IPS-18a (cell line): ENCODE results near the gene SORCS3.

Experiments
- H3K27ac ChIP-seq: one replicate; pipeline ENCODE4 v1.5.1; 2013; ENCODE audit warnings: low read length
- H3K27me3 ChIP-seq: one replicate; pipeline ENCODE4 v1.6.1; 2013; ENCODE audit warnings: mild to moderate bottlenecking, low read length; ENCODE audit not compliant: control insufficient read depth, insufficient read depth
- H3K36me3 ChIP-seq: one replicate; pipeline ENCODE4 v1.6.1; 2013; ENCODE audit warnings: low read depth, low read length; ENCODE audit not compliant: control insufficient read depth
- H3K4me1 ChIP-seq: one replicate; pipeline ENCODE4 v1.6.1; 2013; ENCODE audit warnings: low read depth, low read length; ENCODE audit not compliant: control insufficient read depth
- H3K4me3 ChIP-seq: one replicate; pipeline ENCODE4 v1.5.1; 2013; ENCODE audit warnings: low read length
- H3K9ac ChIP-seq: one replicate; pipeline ENCODE4 v1.6.1; 2013; ENCODE audit warnings: mild to moderate bottlenecking, low read length, moderate library complexity
- H3K9me3 ChIP-seq: one replicate; pipeline ENCODE4 v1.6.1; 2013; ENCODE audit warnings: low read depth, low read length; ENCODE audit not compliant: control insufficient read depth

SORCS3 gene

DNA sequence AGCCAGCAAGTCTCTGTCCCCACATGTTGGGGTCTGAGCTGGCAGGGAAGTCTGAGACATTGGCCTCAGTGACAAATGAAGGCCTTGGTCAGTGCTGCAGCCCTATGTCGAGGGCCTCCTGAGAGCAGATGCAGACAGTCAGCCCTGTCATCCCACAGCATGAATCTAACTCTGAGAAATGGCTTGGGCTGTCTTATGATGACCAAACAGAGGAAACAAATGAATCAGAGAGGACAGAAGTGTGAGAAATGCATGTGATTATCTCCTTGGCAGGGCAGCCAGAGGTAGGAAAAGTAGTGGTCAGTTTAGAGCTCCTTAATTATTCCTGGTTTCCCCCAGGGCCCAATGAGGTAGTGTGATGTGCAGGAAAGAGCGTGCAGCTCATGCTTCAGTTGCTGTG lies 287.6 kb downstream of the SORCS3 start:
- H3K4me1 ChIP-seq, result peaks cover 8% of the 10 kb centered on the region

DNA sequence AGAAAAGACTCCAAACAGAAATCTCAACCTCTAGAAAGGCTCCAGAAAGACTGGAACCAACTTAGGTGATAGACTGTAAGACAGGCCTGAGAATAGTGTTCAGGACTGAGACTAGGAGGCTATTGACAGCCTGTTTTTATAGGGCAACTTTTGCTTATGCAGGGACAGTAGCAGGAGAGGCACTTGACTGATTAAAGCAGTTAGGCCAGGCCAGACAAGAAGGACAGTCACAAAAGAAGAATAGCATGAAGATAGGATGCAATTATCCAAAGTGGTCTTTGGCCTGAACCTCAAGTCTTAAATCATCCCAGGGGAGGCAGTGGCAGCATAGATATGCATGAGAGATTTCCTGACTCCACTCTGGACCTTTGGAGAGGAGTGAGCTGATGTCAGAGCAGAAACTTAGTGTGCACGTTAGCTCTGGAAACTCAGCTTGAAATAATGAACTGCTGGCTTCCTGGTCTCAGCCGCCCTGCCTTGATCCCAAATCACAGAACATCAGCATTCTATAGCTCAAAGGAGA lies 290.6 kb downstream of the SORCS3 start:
- Histone ChIP-seq H3K4me1 (no peaks in the 10 kb centered on the region), H3K27me3 (no peaks in the 10 kb centered on the region), H3K27ac (no peak overlapping the region), H3K9ac (no peak overlapping the region), H3K36me3 (no peaks in the 10 kb centered on the region), H3K4me3 (no peak overlapping the region), H3K9me3 (no peaks in the 10 kb centered on the region)

More for the DNA sequence above, 287.6 kb downstream of the SORCS3 start:
- Histone ChIP-seq H3K36me3 (no peaks in the 10 kb centered on the region), H3K4me3 (no peak overlapping the region), H3K9me3 (no peaks in the 10 kb centered on the region), H3K27me3 (no peaks in the 10 kb centered on the region), H3K9ac (no peak overlapping the region), H3K27ac (no peak overlapping the region)

GRCh38 chr10:104935656-104936055 lies 294.6 kb downstream of the SORCS3 start:
- Histone ChIP-seq H3K36me3 (no peaks in the 10 kb centered on the region), H3K4me1 (no peaks in the 10 kb centered on the region), H3K9ac (no peak overlapping the region), H3K4me3 (no peak overlapping the region), H3K27ac (no peak overlapping the region), H3K9me3 (no peaks in the 10 kb centered on the region), H3K27me3 (no peaks in the 10 kb centered on the region)

DNA sequence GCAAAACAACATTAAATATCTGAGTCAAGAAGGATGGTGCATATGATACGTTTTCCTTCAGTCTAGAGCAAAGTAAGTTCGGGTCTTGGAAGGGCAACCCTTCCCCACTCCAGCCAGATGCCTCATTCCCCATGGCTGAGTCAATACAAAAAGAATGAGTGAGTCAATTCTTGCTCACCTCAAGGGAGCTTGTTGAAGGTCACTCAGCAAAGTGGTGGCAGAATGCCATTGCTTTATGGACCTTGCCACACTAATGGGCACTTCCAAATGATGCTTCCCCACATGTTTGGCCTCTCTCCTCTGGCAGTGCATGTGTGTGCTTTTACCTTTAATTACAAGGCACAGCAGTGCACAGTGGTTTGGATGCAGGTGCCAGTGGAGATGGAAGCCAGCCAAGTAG lies 296.5 kb downstream of the SORCS3 start:
- H3K9ac ChIP-seq, result no peak overlapping the region
- H3K27ac ChIP-seq, result no peak overlapping the region
- H3K4me3 ChIP-seq, result no peak overlapping the region
- H3K9me3 ChIP-seq, result no peaks in the 10 kb centered on the region
- no peaks in the 10 kb centered on the region for H3K27me3 ChIP-seq
- H3K4me1 ChIP-seq, result no peaks in the 10 kb centered on the region
- no peaks in the 10 kb centered on the region for H3K36me3 ChIP-seq

- Histone ChIP-seq H3K9me3 (no peaks in the 10 kb centered on the region), H3K27me3 (no peaks in the 10 kb centered on the region), H3K27ac (no peak overlapping the region), H3K4me3 (no peak overlapping the region), H3K4me1 (no peaks in the 10 kb centered on the region), H3K9ac (no peak overlapping the region), H3K36me3 (no peaks in the 10 kb centered on the region)
These were observed 296.9 kb downstream of the SORCS3 start for GRCh38 chr10:104938031-104938430.

DNA sequence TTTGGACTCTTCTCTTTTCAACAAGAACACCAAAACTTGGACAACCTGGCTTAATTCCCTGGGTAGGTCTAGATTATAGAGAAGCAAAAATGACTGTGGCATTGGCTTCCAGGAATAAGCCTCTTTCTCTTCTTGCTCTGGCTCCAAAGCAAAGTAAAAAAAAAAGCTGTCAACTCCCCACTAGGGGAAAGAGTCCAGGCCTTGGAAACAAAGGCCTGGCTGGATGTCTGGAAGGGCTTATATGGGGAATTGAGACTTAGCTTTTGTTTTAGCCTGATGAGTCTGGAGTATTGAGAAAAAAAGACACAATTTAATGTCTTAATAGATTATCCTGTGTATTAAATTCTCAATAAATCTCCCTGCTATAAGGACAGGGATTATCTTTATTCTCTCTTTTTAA lies 300.6 kb downstream of the SORCS3 start:
- Histone ChIP-seq H3K4me3 (no peak overlapping the region), H3K27me3 (no peaks in the 10 kb centered on the region), H3K4me1 (no peaks in the 10 kb centered on the region), H3K9me3 (no peaks in the 10 kb centered on the region), H3K9ac (no peak overlapping the region), H3K27ac (no peak overlapping the region), H3K36me3 (no peaks in the 10 kb centered on the region)

- Histone ChIP-seq H3K27ac (no peak overlapping the region), H3K9ac (no peak overlapping the region), H3K9me3 (no peaks in the 10 kb centered on the region), H3K4me3 (no peak overlapping the region), H3K36me3 (no peaks in the 10 kb centered on the region), H3K4me1 (no peaks in the 10 kb centered on the region), H3K27me3 (no peaks in the 10 kb centered on the region)
These were observed 306.2 kb downstream of the SORCS3 start for GRCh38 chr10:104947314-104947713.

DNA sequence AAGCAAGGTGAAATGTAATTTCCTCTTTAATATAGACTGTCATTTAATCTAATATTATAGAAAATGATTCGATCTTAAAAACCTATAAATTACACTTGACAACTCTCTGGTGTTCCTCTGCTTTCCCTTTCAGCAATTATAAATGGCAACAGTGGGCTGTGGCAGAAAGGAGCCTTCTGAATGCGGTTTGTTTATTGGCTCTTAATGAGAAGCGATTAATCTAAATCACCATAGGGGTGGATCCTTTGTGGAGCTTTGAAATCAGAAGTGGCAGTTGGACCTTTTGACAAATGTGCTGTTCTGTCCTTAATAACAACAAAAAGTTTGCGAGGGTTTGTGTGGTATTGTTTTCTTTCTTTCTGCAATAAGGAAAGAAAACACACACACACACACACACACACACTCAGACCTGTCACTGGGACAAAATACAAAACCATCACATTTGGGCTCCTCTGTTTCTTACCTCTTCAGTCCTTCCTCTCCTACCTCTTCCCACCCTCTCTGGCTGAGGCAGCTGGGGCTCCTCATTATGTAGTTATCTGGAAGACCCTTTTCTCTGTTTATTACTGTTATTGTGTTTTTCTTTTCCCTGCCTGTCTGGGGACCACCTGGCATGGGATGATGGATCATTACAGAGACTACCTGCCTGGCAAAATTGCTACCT lies 316.2 kb downstream of the SORCS3 start:
- no peak overlapping the region for H3K9ac ChIP-seq
- H3K9me3 ChIP-seq, result no peaks in the 10 kb centered on the region

GRCh38 chr10:104966563-104967297 lies 325.6 kb downstream of the SORCS3 start:
- no peak overlapping the region for H3K4me3 ChIP-seq
- no peaks in the 10 kb centered on the region for H3K4me1 ChIP-seq
- no peak overlapping the region for H3K9ac ChIP-seq
- no peaks in the 10 kb centered on the region for H3K36me3 ChIP-seq
- H3K27me3 ChIP-seq, result no peaks in the 10 kb centered on the region
- no peak overlapping the region for H3K27ac ChIP-seq
- H3K9me3 ChIP-seq, result no peaks in the 10 kb centered on the region

More for the DNA sequence above, 316.2 kb downstream of the SORCS3 start:
- Histone ChIP-seq H3K36me3 (no peaks in the 10 kb centered on the region), H3K27me3 (no peaks in the 10 kb centered on the region), H3K4me3 (no peak overlapping the region), H3K27ac (no peak overlapping the region), H3K4me1 (no peaks in the 10 kb centered on the region)

DNA sequence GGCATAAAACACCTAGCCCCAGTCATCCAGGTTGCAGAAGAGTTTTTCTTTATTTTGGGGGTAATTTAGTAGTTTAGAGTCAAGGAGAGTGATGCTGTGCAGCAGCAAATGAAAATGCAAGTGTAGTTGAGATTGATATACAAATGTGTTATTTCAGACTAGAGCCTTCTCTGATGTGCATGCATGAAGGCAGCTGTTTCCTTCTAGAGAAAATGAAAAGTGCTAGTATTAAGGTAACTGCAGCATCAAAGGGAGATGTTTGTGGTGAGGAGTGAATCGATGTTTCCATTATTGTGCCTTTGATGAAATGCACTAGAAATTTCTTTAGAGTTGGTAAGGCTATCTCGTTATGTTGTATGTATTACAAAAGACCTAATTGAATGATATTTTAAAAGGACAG lies 339.3 kb downstream of the SORCS3 start:
- Histone ChIP-seq H3K36me3 (no peaks in the 10 kb centered on the region), H3K27ac (no peak overlapping the region), H3K4me1 (no peaks in the 10 kb centered on the region), H3K9me3 (no peaks in the 10 kb centered on the region), H3K4me3 (no peak overlapping the region), H3K27me3 (no peaks in the 10 kb centered on the region), H3K9ac (no peak overlapping the region)

- Histone ChIP-seq H3K9ac (no peak overlapping the region), H3K9me3 (no peaks in the 10 kb centered on the region), H3K27ac (no peak overlapping the region), H3K27me3 (no peaks in the 10 kb centered on the region), H3K4me3 (no peak overlapping the region), H3K4me1 (no peaks in the 10 kb centered on the region), H3K36me3 (no peaks in the 10 kb centered on the region)
These were observed 340.9 kb downstream of the SORCS3 start for GRCh38 chr10:104981995-104982394.

GRCh38 chr10:104988686-104989085 lies 347.6 kb downstream of the SORCS3 start:
- H3K9me3 ChIP-seq, result no peaks in the 10 kb centered on the region
- H3K27ac ChIP-seq, result no peak overlapping the region
- no peak overlapping the region for H3K4me3 ChIP-seq
- H3K9ac ChIP-seq, result no peak overlapping the region
- no peaks in the 10 kb centered on the region for H3K27me3 ChIP-seq
- peaks cover 26% of the 10 kb centered on the region for H3K4me1 ChIP-seq
- H3K36me3 ChIP-seq, result no peaks in the 10 kb centered on the region
